ENCODE measurements around the gene HBE1. TPM values are rescaled to one million over a fixed set of nuclear protein-coding genes. Genes with fewer than 3 reads are reported as not detected.

HBE1 gene
- total RNA-seq, 1 experiment from 2014 or later, result not detected

GRCh38 chr11:5242933-5243815 lies 26.6 kb downstream of the HBE1 start:
- H3K27me3 ChIP-seq (replicated peaks), result peaks cover 21% of the 10 kb centered on the region
- DNase-seq (ENCODE audit: low read depth in 1 of 2, low spot score in 2 of 2), result no peak
- no peaks in the 10 kb centered on the region for H3K9me3 ChIP-seq (replicated peaks)
- no peaks in the 10 kb centered on the region for H3K4me1 ChIP-seq (replicated peaks)
- H3K27ac ChIP-seq, result no peak overlapping the region
- H3K36me3 ChIP-seq, result no peaks in the 10 kb centered on the region
- no peak overlapping the region for H3K4me3 ChIP-seq

DNA sequence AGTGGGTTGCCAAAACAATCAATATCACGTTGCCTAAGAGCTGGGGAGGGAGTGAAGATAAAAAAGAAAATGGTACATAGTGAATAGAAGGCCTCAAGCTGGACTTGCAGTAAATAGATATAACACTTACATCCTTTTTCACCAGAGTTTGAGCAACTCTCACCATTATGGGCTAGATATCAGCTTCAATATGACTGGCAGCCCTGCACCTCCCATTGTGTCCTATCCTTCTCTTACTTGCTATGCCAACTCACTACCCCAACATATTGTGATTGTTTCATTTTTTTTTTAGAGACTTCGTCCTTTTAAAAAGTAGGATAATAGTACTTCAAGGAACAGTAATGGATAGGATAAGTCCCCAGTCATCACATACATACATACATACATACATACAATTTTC lies 27.5 kb downstream of the HBE1 start:
- DNase-seq (ENCODE audit: low read depth in 1 of 2, low spot score in 2 of 2), result no peak
- Histone ChIP-seq H3K4me3 (no peak overlapping the region), H3K4me1 (replicated peaks) (no peaks in the 10 kb centered on the region), H3K9me3 (replicated peaks) (no peaks in the 10 kb centered on the region), H3K27ac (no peak overlapping the region), H3K27me3 (replicated peaks) (peaks cover 13% of the 10 kb centered on the region), H3K36me3 (no peaks in the 10 kb centered on the region)

DNA sequence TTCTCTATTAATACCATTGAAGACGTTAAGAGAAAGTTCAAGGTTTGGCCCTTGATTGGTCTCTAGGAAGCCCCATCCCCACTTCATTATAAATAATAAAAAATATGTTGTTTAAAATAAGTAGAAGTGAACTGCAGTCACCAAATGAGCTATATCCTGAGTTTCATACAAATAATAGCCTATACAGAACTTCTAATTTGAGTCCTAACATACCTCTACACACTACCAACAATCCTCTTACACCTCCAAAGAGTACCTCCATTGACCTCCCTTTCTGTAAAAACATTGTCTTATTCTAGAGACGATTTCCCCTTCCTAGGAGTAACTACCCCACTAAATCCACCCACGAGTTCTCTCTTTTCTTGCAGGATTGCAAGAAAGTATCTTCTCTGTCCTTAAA lies 28.3 kb downstream of the HBE1 start:
- Histone ChIP-seq H3K36me3 (no peaks in the 10 kb centered on the region), H3K4me1 (replicated peaks) (no peaks in the 10 kb centered on the region)

GRCh38 chr11:5240458-5240857 lies 29.3 kb downstream of the HBE1 start:
- H3K4me3 ChIP-seq, result no peak overlapping the region
- no peaks in the 10 kb centered on the region for H3K9me3 ChIP-seq (replicated peaks)
- no peaks in the 10 kb centered on the region for H3K36me3 ChIP-seq
- DNase-seq (ENCODE audit: low read depth in 1 of 2, low spot score in 2 of 2), result no peak
- peaks cover 11% of the 10 kb centered on the region; the same call in 1 of the 2 replicates for H3K27me3 ChIP-seq (replicated peaks)
- no peak overlapping the region for H3K27ac ChIP-seq
- H3K4me1 ChIP-seq (replicated peaks), result no peaks in the 10 kb centered on the region

More for the DNA sequence above, 28.3 kb downstream of the HBE1 start:
- no peaks in the 10 kb centered on the region for H3K9me3 ChIP-seq (replicated peaks)
- DNase-seq (ENCODE audit: low read depth in 1 of 2, low spot score in 2 of 2), result no peak
- H3K27me3 ChIP-seq (replicated peaks), result peaks cover 10% of the 10 kb centered on the region
- no peak overlapping the region for H3K27ac ChIP-seq
- no peak overlapping the region for H3K4me3 ChIP-seq

DNA sequence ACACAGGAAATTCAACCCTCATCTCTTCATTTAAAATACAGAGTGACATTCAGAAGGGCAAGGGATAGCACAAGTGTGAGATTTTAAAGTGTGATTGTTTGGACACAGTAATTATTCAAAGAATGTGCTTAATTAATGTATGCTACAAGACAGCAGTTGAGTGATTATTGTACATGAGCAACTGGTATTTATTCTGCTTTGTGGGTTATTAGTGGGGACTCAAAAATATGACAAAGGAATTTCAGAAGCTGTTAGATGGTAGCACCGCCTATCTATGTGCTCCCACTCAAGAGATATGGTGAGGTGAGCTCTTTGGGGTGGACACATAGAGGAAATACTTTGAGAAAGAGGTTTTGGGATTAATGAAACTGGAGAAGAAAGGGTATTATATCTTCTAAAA lies 29.7 kb downstream of the HBE1 start:
- H3K4me3 ChIP-seq, result no peak overlapping the region
- H3K27me3 ChIP-seq (replicated peaks), result peaks cover 10% of the 10 kb centered on the region; the same call in 1 of the 2 replicates
- no peak overlapping the region for H3K27ac ChIP-seq
- DNase-seq (ENCODE audit: low read depth in 1 of 2, low spot score in 2 of 2), result no peak
- H3K36me3 ChIP-seq, result no peaks in the 10 kb centered on the region
- no peaks in the 10 kb centered on the region for H3K9me3 ChIP-seq (replicated peaks)
- H3K4me1 ChIP-seq (replicated peaks), result no peaks in the 10 kb centered on the region

DNA sequence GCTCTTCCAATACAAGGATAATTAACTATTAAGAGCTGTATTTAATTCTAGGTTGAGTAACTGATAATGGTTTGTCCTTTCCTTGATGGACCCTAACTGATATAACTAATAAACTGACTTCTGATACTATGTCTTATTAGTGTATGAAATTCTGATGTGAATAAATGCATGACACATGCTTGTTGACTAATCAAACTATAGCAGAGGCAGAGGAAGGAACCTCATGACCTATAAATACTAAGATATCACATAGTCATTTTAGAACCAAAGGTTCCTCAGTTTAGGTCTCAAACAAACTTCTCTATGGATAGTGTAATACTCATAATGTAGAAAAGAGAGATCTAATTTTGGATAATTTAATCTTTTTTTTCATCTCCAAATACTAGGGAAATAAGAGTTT lies 30.7 kb downstream of the HBE1 start:
- Histone ChIP-seq H3K4me3 (no peak overlapping the region), H3K36me3 (no peaks in the 10 kb centered on the region)

GRCh38 chr11:5238486-5238885 lies 31.3 kb downstream of the HBE1 start:
- Histone ChIP-seq H3K36me3 (no peaks in the 10 kb centered on the region), H3K9me3 (replicated peaks) (no peaks in the 10 kb centered on the region), H3K4me3 (no peak overlapping the region), H3K27ac (no peak overlapping the region), H3K4me1 (replicated peaks) (no peaks in the 10 kb centered on the region), H3K27me3 (replicated peaks) (peaks cover 9% of the 10 kb centered on the region)
- DNase-seq (ENCODE audit: low read depth in 1 of 2, low spot score in 2 of 2), result no peak

More for the DNA sequence above, 30.7 kb downstream of the HBE1 start:
- peaks cover 9% of the 10 kb centered on the region for H3K27me3 ChIP-seq (replicated peaks)
- H3K9me3 ChIP-seq (replicated peaks), result no peaks in the 10 kb centered on the region
- no peaks in the 10 kb centered on the region for H3K4me1 ChIP-seq (replicated peaks)
- no peak for DNase-seq (ENCODE audit: low read depth in 1 of 2, low spot score in 2 of 2)
- no peak overlapping the region for H3K27ac ChIP-seq

GRCh38 chr11:5237420-5237819 lies 32.3 kb downstream of the HBE1 start:
- no peaks in the 10 kb centered on the region for H3K9me3 ChIP-seq (replicated peaks)

GRCh38 chr11:5235364-5236095 lies 34.2 kb downstream of the HBE1 start:
- Histone ChIP-seq H3K27ac (no peak overlapping the region), H3K4me1 (replicated peaks) (no peaks in the 10 kb centered on the region), H3K27me3 (replicated peaks) (peaks cover 8% of the 10 kb centered on the region), H3K4me3 (no peak overlapping the region), H3K9me3 (replicated peaks) (no peaks in the 10 kb centered on the region), H3K36me3 (no peaks in the 10 kb centered on the region)
- no peak for DNase-seq (ENCODE audit: low read depth in 1 of 2, low spot score in 2 of 2)

More at GRCh38 chr11:5237420-5237819, 32.3 kb downstream of the HBE1 start:
- DNase-seq (ENCODE audit: low read depth in 1 of 2, low spot score in 2 of 2), result no peak
- no peaks in the 10 kb centered on the region for H3K36me3 ChIP-seq
- no peak overlapping the region for H3K4me3 ChIP-seq
- peaks cover 9% of the 10 kb centered on the region for H3K27me3 ChIP-seq (replicated peaks)
- no peak overlapping the region for H3K27ac ChIP-seq
- no peaks in the 10 kb centered on the region for H3K4me1 ChIP-seq (replicated peaks)

- Histone ChIP-seq H3K36me3 (no peaks in the 10 kb centered on the region), H3K4me1 (replicated peaks) (no peaks in the 10 kb centered on the region), H3K27ac (no peak within 1 kb of the TSS), H3K4me3 (no peak within 1 kb of the TSS), H3K9me3 (replicated peaks) (no peaks in the 10 kb centered on the region), H3K27me3 (replicated peaks) (peaks cover 6% of the 10 kb centered on the region; the same call in 1 of the 2 replicates)
- DNase-seq (ENCODE audit: low read depth in 1 of 2, low spot score in 2 of 2), result no peak
These were observed 35.3 kb downstream of the HBE1 start, which contains the start of gene HBD for GRCh38 chr11:5234381-5234834. Gene HBD, minus strand, starts transcription at chr11:5234483. Its CDS starts 50 bp downstream, at chr11:5234433.

GRCh38 chr11:5233307-5233706 lies 36.4 kb downstream of the HBE1 start:
- Histone ChIP-seq H3K4me3 (no peak overlapping the region), H3K36me3 (no peaks in the 10 kb centered on the region), H3K9me3 (replicated peaks) (no peaks in the 10 kb centered on the region), H3K4me1 (replicated peaks) (no peaks in the 10 kb centered on the region), H3K27me3 (replicated peaks) (peaks cover 6% of the 10 kb centered on the region; the same call in 1 of the 2 replicates), H3K27ac (no peak overlapping the region)
- no peak for DNase-seq (ENCODE audit: low read depth in 1 of 2, low spot score in 2 of 2)

DNA sequence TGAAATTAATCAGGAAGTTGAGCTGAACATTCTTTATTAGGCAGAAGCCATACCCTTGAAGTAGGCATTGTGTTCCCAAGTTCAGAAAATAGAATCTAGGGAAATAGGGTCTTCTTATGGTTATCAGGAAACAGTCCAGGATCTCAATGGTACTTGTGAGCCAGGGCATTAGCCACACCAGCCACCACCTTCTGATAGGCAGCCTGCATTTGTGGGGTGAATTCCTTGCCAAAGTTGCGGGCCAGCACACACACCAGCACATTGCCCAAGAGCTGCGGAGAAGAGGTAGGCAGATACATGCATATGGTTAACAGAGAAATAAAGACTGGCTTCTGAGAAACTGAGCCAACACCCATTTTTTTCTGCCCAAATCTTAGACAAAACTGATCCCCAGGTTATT lies 36.9 kb downstream of the HBE1 start:
- H3K9me3 ChIP-seq (replicated peaks), result no peaks in the 10 kb centered on the region
- peaks cover 6% of the 10 kb centered on the region; the same call in 1 of the 2 replicates for H3K27me3 ChIP-seq (replicated peaks)
- no peaks in the 10 kb centered on the region for H3K4me1 ChIP-seq (replicated peaks)
- no peak overlapping the region for H3K27ac ChIP-seq
- no peak overlapping the region for H3K4me3 ChIP-seq
- no peak for DNase-seq (ENCODE audit: low read depth in 1 of 2, low spot score in 2 of 2)
- no peaks in the 10 kb centered on the region for H3K36me3 ChIP-seq

GRCh38 chr11:5232176-5232575 lies 37.6 kb downstream of the HBE1 start:
- no peak for DNase-seq (ENCODE audit: low read depth in 1 of 2, low spot score in 2 of 2)
- H3K27ac ChIP-seq, result no peak overlapping the region
- no peaks in the 10 kb centered on the region for H3K4me1 ChIP-seq (replicated peaks)
- H3K36me3 ChIP-seq, result no peaks in the 10 kb centered on the region
- peaks cover 6% of the 10 kb centered on the region; the same call in 1 of the 2 replicates for H3K27me3 ChIP-seq (replicated peaks)
- H3K4me3 ChIP-seq, result no peak overlapping the region
- H3K9me3 ChIP-seq (replicated peaks), result no peaks in the 10 kb centered on the region

GRCh38 chr11:5231111-5231510 lies 38.6 kb downstream of the HBE1 start:
- no peaks in the 10 kb centered on the region for H3K4me1 ChIP-seq (replicated peaks)
- no peaks in the 10 kb centered on the region for H3K36me3 ChIP-seq
- no peaks in the 10 kb centered on the region for H3K9me3 ChIP-seq (replicated peaks)
- H3K27me3 ChIP-seq (replicated peaks), result peaks cover 6% of the 10 kb centered on the region; the same call in 1 of the 2 replicates
- H3K27ac ChIP-seq, result no peak overlapping the region
- no peak for DNase-seq (ENCODE audit: low read depth in 1 of 2, low spot score in 2 of 2)
- no peak overlapping the region for H3K4me3 ChIP-seq

Data from SJSA1 (cell line).